T-helper 2 cell (primary cell): ENCODE measurements around the gene LAMA5.

Experiments
- DNase-seq, 5 experiments: peaks; one replicate each; pipeline versions ENCODE4 v3.0.0 to v3.0.0-alpha.2; 2012 to 2022

LAMA5 gene

GRCh38 chr20:62328684-62329388 is 38.3 kb downstream of the LAMA5 start:
- no peak for DNase-seq

DNA sequence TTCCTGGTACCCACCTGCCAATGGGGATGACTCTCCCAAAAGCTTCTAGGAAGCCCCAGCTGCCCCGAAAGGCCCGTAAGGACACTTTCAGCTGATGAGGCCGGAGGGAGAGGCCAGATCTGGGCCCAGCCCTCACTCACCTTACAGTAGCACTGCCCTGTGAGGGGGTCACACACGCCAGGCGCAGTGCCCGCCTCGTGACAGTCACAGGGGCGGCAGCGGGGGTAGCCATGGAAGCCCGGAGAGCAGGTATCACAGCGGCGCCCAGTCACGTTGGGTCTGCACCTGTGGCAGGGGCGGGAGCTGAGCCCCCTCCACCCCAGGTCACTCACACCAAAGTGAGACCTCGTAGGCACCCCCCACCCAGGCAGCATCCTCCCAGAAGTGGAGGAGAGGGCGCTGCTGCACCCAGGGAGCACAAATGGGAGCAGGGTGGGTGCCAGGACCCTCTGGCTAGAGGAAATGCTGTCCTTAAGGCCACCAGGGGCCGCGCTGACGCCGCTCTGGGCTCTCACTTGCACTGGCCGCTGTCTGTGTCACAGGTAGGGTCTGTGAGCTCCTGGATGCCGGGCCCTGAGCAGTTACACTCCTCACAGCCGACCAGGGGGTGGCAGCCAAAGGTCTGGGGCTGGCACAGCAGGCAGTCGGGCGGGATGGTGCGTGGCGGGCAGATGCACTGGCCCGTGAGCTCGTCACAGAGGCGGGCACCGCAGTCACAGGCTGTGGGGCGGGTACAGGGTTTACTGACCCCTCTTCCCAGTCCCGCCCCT is 39.2 kb downstream of the LAMA5 start:
- no peak for DNase-seq

GRCh38 chr20:62326959-62327725 is 40.0 kb downstream of the LAMA5 start:
- no peak for DNase-seq

GRCh38 chr20:62326559-62326958 is 40.6 kb downstream of the LAMA5 start:
- no peak for DNase-seq

DNA sequence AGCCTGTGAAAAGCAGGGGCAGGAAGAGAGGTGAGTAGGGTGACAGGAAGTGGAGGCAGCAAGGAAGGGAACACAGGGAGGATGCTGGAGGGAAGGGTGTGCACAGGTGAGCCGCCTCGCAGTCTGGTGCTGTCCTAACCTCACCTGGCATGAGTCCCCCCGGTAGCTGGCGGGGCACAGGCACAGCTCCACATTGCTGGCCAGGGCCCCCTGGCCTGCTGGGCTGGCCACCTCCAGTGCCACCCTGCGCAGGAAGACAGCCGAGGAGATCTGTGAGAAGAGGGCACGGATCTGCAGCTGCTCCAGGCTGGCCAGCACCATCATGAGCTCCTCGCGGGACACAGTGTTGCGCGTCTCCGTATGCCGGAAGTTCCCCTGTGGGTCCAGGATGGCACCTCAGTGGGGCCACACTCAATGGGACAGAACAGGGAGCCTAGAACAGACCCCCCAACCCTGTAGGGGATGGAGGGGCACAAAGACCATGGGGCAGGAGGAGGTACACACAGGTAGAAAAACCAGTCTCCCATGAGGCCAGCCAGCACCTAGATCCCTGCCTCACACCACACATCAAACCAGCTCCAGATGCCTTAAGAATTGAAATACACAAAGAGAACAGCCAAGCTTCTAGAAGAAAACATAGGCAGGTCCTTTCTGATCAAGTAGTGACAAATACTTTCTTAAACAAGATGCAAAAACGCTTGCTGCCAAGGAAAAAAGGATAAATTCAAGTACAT is 41.8 kb downstream of the LAMA5 start:
- DNase-seq: no peak

GRCh38 chr20:62323980-62324906 is 42.9 kb downstream of the LAMA5 start:
- DNase-seq: no peak

GRCh38 chr20:62323146-62323979 is 43.7 kb downstream of the LAMA5 start:
- no peak for DNase-seq

DNA sequence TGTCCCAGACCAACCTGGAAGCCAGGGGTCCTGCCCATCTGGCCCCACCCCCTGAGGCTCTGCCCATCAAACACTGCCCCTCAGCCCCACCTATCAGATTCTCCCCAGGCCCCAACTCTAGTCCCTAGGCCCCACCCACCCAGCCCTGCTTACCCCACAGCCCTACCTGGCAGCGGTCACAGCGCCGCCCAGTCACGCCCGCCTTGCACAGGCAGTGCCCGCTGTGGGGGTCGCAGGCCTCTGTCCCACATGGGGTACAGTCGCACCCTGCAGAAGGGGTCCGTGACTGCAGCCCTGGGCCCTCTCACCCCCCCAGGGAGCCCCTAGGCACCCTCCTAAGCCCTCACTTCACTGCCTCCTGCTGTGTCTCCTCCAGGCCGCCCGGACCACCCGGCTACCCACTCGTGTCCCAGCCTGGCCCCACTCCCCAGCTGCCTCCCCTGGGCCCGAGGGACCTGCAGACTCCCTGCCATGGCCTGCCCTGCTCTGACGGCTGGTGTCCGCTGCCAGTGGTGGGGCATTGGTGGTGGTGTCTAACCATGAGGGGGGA is 44.5 kb downstream of the LAMA5 start:
- no peak for DNase-seq

DNA sequence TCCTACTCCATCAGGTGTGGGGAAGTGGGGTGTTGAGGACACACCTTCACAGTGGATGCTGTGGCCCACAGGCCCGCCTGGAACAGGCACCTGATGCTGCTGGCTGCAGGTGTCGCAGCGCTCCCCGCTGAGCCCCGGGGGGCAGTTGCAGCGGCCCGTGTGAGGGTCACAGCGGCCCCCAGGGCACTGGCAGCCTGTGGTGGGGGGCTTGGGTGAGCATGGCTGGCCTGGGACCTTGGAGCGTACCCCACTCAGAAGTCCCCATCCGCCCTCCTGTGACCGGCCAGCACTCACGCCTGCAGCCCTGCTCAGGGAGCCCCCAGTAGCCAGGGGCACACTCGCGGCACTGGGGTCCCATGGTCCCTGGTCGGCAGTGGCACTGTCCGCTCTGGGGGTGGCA is 45.1 kb downstream of the LAMA5 start:
- no peak for DNase-seq

- no peak for DNase-seq
Measured at GRCh38 chr20:62321521-62321948, 45.6 kb downstream of the LAMA5 start.

GRCh38 chr20:62320581-62321354 is 46.3 kb downstream of the LAMA5 start:
- no peak for DNase-seq

GRCh38 chr20:62319346-62319909 is 47.7 kb downstream of the LAMA5 start:
- DNase-seq: no peak

- DNase-seq: no peak
Measured at GRCh38 chr20:62318400-62319345, 48.4 kb downstream of the LAMA5 start.

DNA sequence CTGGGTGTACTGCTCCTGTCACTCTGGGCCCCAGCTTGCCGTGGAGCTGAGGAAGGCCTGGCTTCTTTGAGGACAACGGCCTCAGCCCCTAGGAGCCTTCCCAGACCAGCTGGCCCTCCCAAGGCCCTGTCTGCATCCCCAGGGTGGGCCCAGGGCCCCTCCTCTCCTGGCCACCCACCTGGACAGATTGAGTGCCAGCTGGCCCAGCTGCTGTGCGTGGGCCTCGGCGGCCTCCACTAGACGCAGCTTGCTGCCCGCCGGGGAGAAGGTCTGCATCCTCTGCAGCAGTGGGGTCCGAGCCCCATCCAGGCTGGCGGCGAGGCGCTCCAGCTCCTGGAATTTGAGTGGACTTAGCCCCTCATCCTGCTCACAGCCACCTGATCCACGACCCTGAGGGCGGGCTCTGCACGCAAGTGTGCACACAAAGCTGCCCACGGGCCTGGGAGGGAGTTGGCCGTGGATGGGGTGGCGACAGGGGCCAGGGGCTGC is 49.9 kb downstream of the LAMA5 start:
- DNase-seq: no peak

GRCh38 chr20:62316331-62317166 is 50.6 kb downstream of the LAMA5 start:
- no peak for DNase-seq

DNA sequence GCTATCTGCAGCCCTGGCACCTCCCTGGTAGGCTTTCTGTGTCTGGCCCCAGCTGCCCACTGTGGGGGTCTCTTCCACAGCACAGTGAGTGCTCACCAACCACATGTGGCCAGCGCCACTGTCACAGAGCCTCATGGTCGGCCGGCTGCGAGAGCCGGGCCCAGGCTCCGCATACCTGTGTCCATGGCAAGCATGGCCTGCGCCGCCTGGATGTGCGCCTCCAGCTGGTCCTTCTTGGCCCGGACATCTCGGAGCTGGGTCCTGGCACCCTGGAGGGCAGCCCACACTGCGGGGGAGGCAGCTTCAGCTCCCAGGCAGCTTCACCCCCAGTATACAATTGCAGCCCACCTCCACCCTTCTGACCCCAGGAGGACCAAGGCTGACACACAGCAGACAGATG is 51.3 kb downstream of the LAMA5 start:
- no peak for DNase-seq
